DMS153 (cell line): Measurements from ENCODE around the gene PPT2.
A peak's percentile ranks its signal among the peaks of the same experiment; 100 is the strongest.

ENCODE experiments used
- DNase-seq: peaks from one replicate; lab custom pipeline; 2025; lab: John Stamatoyannopoulos, UW

PPT2 gene

GRCh38 chr6:32151863-32152768 is 1.8 kb upstream of the PPT2 start, which contains the start of gene PRRT1:
Gene PRRT1 (minus strand): TSS chr6:32151939. CDS start chr6:32151827, 112 bp downstream.
- DNase-seq: no peak

GRCh38 chr6:32152769-32153563 is 975 bp upstream of the PPT2 start:
- no peak for DNase-seq

GRCh38 chr6:32154514-32155161 is 697 bp downstream of the PPT2 start:
- peak; percentile 46 for DNase-seq

- DNase-seq: no peak
These were observed 3.0 kb downstream of the PPT2 start for GRCh38 chr6:32156891-32157290.

- no peak for DNase-seq
These were observed 4.1 kb downstream of the PPT2 start for GRCh38 chr6:32158052-32158451.

- no peak for DNase-seq
These were observed 9.8 kb downstream of the PPT2 start for GRCh38 chr6:32163559-32164258.

GRCh38 chr6:32164295-32164694 is 10.4 kb downstream of the PPT2 start, which contains the start of gene EGFL8:
Gene EGFL8 (plus strand): TSS chr6:32164595. CDS start chr6:32166166, 1,571 bp downstream.
- DNase-seq: no peak

GRCh38 chr6:32166411-32167061 is 12.6 kb downstream of the PPT2 start:
- DNase-seq: peak; percentile 28

GRCh38 chr6:32167154-32167760 is 13.3 kb downstream of the PPT2 start:
- peak; percentile 44 for DNase-seq

- no peak for DNase-seq
These were observed 13.9 kb downstream of the PPT2 start for GRCh38 chr6:32167761-32168262.

- DNase-seq: no peak
These were observed 14.4 kb downstream of the PPT2 start for GRCh38 chr6:32168350-32168749.

GRCh38 chr6:32168807-32169591 is 15.1 kb downstream of the PPT2 start:
- DNase-seq: no peak

- DNase-seq: no peak
These were observed 16.4 kb downstream of the PPT2 start for GRCh38 chr6:32170294-32170693.

GRCh38 chr6:32171234-32171633 is 17.3 kb downstream of the PPT2 start:
- DNase-seq: no peak

- DNase-seq: no peak
These were observed 19.2 kb downstream of the PPT2 start for GRCh38 chr6:32173051-32173727.

- DNase-seq: no peak
These were observed 20.5 kb downstream of the PPT2 start for GRCh38 chr6:32174416-32174815.

GRCh38 chr6:32175322-32175710 is 21.4 kb downstream of the PPT2 start:
- no peak for DNase-seq

GRCh38 chr6:32175711-32176475 is 22.0 kb downstream of the PPT2 start, which contains the start of gene AGPAT1:
Gene AGPAT1 (minus strand): TSS chr6:32176084. CDS start chr6:32171496, 4,588 bp downstream.
- peak; percentile 90 for DNase-seq
